ENCODE measurements around the gene SKI.

The SKI gene

GRCh38 chr1:2345297-2346075 is 117.4 kb downstream of the SKI start:
- DNase-seq = no peak

- no peak for DNase-seq
These were observed 118.7 kb downstream of the SKI start for GRCh38 chr1:2346691-2347408.

- DNase-seq = no peak
These were observed 119.3 kb downstream of the SKI start for GRCh38 chr1:2347409-2347785.

GRCh38 chr1:2347896-2348295 is 119.8 kb downstream of the SKI start:
- no peak for DNase-seq

DNA sequence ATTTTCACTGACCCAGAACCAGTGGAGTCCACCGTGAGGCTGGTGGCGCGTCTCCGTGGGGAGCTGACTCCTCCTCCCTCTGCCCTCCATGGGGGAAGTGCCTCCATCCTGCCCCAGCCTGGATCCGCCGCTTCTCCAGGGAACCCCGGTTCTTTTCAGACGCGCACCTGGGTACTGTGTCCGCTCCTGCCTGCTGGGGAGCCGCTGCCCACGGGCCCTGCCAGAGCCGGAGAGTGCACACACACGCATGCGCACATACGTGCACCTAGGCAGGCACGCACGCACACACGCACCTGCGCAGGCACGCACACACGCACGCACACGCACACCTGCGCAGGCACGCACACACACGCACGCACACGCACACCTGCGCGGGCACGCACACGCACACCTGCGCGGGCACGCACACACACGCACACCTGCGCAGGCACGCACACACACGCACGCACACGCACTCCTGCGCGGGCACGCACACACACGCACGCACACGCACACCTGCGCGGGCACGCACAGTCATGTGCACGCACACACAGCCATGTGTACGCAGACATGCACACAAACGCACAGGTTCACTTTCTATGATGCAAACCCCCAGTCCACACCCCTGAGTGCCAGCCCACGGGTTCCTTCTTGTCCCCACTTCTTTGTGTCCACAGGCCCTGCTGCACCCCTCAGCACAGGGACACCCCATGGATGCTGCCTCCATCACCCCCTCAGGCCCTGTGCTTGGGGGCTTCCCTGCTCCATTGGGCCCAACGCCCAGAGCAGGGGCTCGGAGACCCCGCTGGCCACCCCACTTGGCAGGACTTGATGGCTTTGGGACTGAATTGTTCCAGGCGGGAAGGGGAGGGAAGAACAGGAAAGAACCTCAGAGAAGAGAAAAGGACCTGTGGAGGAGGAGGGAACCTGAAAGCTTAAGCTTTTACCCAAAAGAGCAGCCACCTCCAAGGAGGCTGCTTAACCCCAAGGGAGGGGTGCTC is 120.5 kb downstream of the SKI start:
- DNase-seq = no peak

GRCh38 chr1:2349806-2350205 is 121.7 kb downstream of the SKI start:
- no peak for DNase-seq

- DNase-seq = no peak
These were observed 122.4 kb downstream of the SKI start for GRCh38 chr1:2350501-2350900.

DNA sequence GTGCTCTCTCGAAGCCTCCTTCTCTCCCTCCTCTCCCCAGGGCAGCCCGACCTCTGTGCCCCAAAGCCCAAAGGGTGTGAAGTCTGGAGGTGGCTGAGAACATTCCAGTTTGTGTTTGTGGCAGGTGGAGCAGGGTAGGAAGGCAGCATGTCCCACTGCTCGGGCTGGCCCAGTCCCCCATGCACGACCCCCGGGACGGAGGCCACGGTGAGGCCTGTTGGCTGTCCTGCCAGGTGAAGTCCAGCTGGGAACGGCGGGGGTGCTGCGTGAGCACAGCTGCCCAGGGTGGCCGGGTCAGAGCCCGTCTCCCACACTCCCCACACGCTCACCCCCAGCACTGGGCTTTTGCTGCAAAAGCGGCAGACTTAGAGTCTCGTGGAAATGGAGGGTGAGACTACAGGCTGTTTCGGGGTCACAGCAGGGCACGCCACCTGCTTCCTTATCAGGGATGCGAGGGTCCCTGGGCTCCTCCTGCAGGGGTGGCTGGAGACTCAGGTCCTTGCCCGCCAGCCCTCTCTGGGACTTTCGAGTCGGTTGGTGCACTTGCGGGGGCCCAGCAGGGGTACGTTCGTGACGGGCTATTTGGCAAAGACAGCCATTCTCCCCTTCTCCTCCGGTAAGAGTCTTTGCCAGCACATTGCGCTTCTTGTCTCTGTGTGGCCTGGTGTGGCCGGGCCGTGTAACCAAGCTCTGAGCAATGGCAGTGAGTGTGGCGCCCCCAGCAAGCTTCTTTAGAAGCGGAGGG is 123.0 kb downstream of the SKI start:
- no peak for DNase-seq

- no peak for DNase-seq
These were observed 123.6 kb downstream of the SKI start for GRCh38 chr1:2351723-2352122.

DNA sequence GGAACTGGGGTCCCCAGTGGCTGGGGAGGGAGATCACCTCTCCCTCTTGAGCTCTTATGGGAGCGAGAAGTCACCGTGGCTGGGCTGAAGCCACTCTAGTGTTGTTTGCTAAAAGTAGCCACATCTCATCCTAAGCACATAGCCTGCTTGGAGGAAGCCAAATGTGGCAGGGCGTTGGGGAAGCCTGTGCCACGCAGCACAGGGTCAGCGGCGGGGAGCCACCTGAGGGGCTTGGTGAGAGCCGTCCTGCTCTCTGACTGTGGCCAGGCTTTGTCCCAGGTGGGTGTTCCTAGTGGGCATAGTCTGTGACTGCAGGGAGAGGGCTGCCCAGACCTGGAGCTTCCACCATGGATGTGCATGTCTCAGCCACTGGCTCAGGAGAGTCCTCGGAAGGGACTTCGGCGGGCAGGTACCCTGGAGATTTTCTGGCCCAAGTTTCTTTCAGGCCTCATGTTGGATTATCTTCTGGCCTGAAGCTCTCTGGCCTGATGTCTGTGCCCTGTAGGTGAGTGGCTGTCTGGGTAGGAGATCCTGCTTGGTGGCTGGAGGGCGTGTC is 124.3 kb downstream of the SKI start:
- DNase-seq = no peak

DNA sequence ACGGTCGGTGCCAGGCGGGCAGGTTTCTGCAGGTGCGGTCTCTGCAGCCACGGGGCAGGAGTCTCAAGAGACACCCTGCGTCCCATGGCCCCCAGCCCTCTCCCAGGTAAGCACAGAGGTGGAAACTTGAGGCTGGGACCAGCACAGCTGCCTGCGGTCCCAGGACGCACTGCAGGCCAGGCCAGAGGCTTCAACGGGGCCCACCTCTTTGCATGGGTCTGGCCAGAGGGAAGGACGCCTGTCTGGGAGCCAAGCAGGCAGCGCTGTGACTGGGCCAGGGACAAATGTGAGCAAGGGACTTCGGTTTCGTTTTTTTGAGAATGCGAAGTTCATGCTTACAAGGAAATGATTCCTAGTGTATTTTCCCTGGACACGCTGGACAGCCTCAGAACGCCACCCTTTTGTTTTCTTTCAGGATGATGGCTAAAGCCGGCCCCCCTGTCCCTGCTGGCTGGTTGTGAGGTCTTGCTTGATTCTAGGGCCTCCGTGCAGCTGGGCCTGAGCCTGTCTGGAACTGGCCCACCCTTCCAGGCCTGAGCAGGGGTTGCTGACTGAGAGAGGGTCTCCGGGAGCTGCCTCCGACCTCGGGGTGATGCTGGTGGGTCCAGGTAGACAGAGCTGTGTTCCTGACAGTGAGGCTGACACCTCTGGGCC is 124.9 kb downstream of the SKI start:
- DNase-seq = no peak

DNA sequence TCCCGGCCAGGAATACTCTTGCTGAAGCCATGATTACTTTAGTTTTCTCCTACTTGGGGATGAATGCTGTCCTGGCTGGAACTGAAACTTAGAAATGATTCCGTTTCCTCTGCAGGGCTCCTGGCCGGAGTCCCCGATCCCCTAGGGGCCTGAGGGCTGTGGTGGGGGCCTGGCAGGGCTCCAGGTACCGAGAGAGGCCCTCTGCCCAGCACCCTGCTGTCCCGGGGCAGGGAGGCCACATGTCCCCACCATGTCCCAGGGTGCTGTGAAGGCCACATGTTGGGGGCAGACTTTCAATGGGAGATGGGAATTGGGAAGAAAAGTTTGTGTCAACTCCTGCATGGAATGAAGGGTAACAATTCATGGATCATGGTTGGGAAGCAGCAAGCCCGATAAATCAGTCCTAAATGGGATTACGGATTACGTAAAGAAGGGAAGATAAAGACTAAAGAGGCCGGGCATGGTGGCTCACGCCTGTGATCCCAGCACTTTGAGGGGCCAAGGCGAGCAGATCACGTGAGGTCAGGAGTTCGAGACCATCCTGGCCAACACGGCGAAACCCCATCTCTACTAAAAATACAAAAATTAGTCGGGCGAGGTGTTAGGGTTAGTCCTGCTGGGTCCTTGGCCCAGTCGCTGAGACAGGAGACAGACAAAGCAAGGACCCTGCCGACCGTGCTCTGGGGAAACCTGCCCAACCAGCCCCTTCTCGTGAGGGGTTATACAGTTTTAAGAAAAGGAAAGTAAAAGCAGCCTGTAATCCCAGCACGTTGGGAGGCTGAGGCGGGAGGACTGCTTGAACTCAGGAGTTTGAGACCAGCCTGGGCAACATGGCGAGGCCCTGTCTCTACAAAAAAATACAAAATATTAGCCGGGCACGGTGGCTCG is 125.7 kb downstream of the SKI start:
- DNase-seq = no peak

GRCh38 chr1:2354511-2355372 is 126.6 kb downstream of the SKI start:
- no peak for DNase-seq

- DNase-seq = no peak
These were observed 127.5 kb downstream of the SKI start for GRCh38 chr1:2355373-2356261.

GRCh38 chr1:2356401-2356800 is 128.3 kb downstream of the SKI start:
- DNase-seq = no peak

DNA sequence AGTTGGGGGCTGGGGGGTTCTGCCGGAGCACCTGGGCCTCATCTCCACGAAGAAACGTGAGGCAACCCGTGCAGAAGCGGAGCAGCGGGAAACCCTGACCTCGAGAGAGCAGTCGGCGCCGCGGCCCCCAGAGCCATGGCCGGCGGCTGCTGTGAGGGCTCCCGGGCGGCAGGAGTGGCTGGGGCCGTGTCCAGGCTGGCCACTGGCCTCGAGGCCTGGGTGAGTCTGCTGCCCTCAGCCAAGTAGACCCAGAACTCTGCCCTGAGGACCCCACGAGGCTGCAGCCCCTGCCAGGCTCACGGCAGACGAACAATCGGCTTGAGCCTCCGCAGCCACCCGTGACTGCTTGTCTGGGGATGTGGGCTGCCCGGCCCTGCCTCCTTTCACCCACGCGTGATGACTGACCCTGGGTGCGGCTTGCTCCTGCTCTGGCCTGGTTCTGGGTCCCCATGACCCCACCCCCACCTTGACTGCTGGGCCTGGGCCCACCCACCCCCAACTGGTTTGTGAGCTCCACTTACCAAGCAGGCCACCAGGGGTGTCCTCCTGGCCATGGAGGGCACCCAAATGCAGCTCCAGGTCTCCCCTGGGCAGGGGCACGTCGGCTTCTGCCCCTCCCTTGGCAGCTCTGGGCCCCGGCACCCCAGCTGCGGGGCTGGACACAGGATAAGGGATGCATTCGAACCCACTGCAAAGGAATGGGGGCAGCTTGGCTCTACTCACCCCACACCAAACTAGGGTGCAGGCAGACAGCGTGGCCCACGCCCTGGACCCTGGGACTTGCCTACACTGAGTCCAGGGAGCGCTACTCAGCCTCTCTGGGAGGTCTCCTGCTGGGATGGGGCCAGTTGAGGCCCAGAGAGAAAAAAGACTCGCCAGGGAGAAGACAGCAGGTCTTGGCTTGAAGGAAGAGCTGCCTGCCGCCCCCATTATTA is 129.1 kb downstream of the SKI start:
- DNase-seq = no peak

- DNase-seq = no peak
These were observed 130.0 kb downstream of the SKI start for GRCh38 chr1:2358072-2358471.

All from CD4-positive, alpha-beta T cell treated with Interleukin-6 for 4 hours (primary cell).